ENCODE measurements around the gene GMPPA.

DNA sequence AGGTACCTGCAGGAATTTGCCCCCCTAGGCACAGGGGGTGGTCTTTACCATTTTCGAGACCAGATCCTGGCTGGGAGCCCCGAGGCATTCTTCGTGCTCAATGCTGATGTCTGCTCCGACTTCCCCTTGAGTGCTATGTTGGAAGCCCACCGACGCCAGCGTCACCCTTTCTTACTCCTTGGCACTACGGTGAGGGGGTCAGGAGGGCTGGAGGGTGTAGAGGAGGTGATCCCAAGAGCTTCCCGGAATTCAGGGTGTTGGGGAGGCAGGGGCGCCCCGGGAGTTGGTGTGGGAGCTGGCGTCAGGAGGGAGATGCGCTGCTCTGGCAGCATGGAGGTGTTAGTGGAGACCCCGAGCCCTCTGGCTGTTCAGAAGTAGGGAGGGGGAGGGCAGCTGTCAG, 3.2 kb downstream of the GMPPA start:
- TF ChIP-seq POLR2A (IDR thresholded peaks at IDR 0.05) (no peak), CTCF (IDR thresholded peaks at IDR 0.05) (no peak)

Measured in stomach (tissue), 4 donors.